Posterior vena cava (tissue), 2 donors: Measurements from ENCODE around the gene CP. TPM values are rescaled to one million over a fixed set of nuclear protein-coding genes. Genes with fewer than 3 reads are reported as not detected.

Experiments used
- DNase-seq: peaks from one replicate; pipeline ENCODE4 v3.0.0-alpha.2; 2020; ENCODE audit warnings: low spot score
- intact Hi-C, 2 donors: fragments of 100-400 bp; cut with DNase I; formaldehyde crosslinking; loops; one replicate each; pipeline versions ENCODE4 v1.14.1 to v1.14.2; 2022 to 2023
- total RNA-seq, 2 donors: library from RNA; stranded (reverse); fragmentation: NEBNext Ultra II Directional; extraction: Animal tissue kit (Norgen Biotek cat#: 25700); gene quantifications; one replicate each; pipeline ENCODE4 v1.2.1, GENCODE V29; 2021
- donor health status: DM: yes; HTN: yes; CAD: no.
- donor health status: DM: yes; HTN: yes; CAD: no.

The CP gene
- total RNA-seq, 2 donors from 2014 or later, result 13.7 to 41.3 TPM

GRCh38 chr3:149145356-149145755, 76.3 kb downstream of the CP start:
- no peak for DNase-seq
- intact Hi-C loops, result no loop called here

GRCh38 chr3:149142682-149143081, 78.9 kb downstream of the CP start:
- intact Hi-C loops, result no loop called here
- DNase-seq, result no peak

GRCh38 chr3:149134575-149134974, 87.1 kb downstream of the CP start:
- intact Hi-C loops, result no loop called here
- no peak for DNase-seq

GRCh38 chr3:149131589-149131988, 90.0 kb downstream of the CP start:
- intact Hi-C loops, result no loop called here
- DNase-seq, result no peak

GRCh38 chr3:149129326-149130205, 92.1 kb downstream of the CP start, which contains the start of gene HPS3:
HPS3 (plus strand) TSS chr3:149129638; CDS start chr3:149129724, 86 bp downstream.
- intact Hi-C loops, result loop anchor here (10.0 kb wide), 2 partner anchors 145 to 175 kb away; no protein-coding TSS in a partner anchor
- peak; percentile 98 for DNase-seq

- no peak for DNase-seq
- intact Hi-C loops, result loop anchor here (10.0 kb wide), 2 partner anchors 146 to 174 kb away; no protein-coding TSS in a partner anchor
Measured at GRCh38 chr3:149128821-149129220, 92.8 kb downstream of the CP start.

GRCh38 chr3:149122721-149123578, 98.7 kb downstream of the CP start:
- intact Hi-C loops, result loop anchor here (10.0 kb wide), 2 partner anchors 152 to 168 kb away; no protein-coding TSS in a partner anchor
- DNase-seq, result no peak

Other genes with a start within 250 kb of the CP start
- 100 to 1,000 TPM in 1 of 2 donors, 10 to 100 TPM in 1; 70.5 to 106 TPM for gene GYG1, start 230.3 kb downstream of the CP start, total RNA-seq
- gene HLTF, start 135.3 kb downstream of the CP start, total RNA-seq, result 10 to 100 TPM; 20.8 to 25.8 TPM
- gene HPS3, start 92.2 kb downstream of the CP start, total RNA-seq, result 10 to 100 TPM; 14.5 to 16.3 TPM
- gene TM4SF18, start 111.8 kb upstream of the CP start, total RNA-seq, result 1 to 10 TPM; 5.6 to 6.6 TPM
- gene TM4SF1, start 155.8 kb upstream of the CP start, total RNA-seq, result 100 to 1,000 TPM; 106 to 219 TPM